ENCODE data around the gene RP9. TPM values are rescaled to one million over a fixed set of nuclear protein-coding genes. Genes with fewer than 3 reads are reported as not detected.

Gene RP9
- total RNA-seq, 4 donors from 2014 or later, result 7.3 to 25.6 (median 13.7) TPM

- Histone ChIP-seq H3K27me3 (no peaks in the 10 kb centered on the region), H3K36me3 (no peaks in the 10 kb centered on the region), H3K9me3 (no peaks in the 10 kb centered on the region), H3K4me1 (peaks cover 0 to 9% (median 6%) of the 10 kb centered on the region in 4 donors), H3K27ac (peak overlapping the region in 1 of 4 donors; percentile 2), H3K4me3 (no peak overlapping the region)
- TF ChIP-seq CTCF (IDR thresholded peaks at IDR 0.05), result no peak
- TF ChIP-seq POLR2A (IDR thresholded peaks at IDR 0.05), result no peak
- DNase-seq, result no peak
These were observed 54.8 kb downstream of the RP9 start for GRCh38 chr7:33054261-33054964.

GRCh38 chr7:33053721-33054120, 55.5 kb downstream of the RP9 start:
- TF ChIP-seq POLR2A (IDR thresholded peaks at IDR 0.05) (no peak), CTCF (IDR thresholded peaks at IDR 0.05) (no peak)
- Histone ChIP-seq H3K27ac (peak overlapping the region in 1 of 4 donors; percentile 2), H3K36me3 (no peaks in the 10 kb centered on the region), H3K27me3 (no peaks in the 10 kb centered on the region), H3K4me3 (no peak overlapping the region), H3K4me1 (peaks cover 0 to 9% (median 6%) of the 10 kb centered on the region in 4 donors), H3K9me3 (no peaks in the 10 kb centered on the region)
- DNase-seq, result no peak

- no peaks in the 10 kb centered on the region for H3K27me3 ChIP-seq
- H3K9me3 ChIP-seq, result no peaks in the 10 kb centered on the region
- TF ChIP-seq POLR2A (IDR thresholded peaks at IDR 0.05) (no peak), CTCF (IDR thresholded peaks at IDR 0.05) (peak; percentile 22 to 87 (median 72))
- no peaks in the 10 kb centered on the region for H3K36me3 ChIP-seq
- peaks cover 0 to 9% (median 6%) of the 10 kb centered on the region in 4 donors for H3K4me1 ChIP-seq
- peak overlapping the region in 3 of 4 donors; percentile 33 to 53 (median 38) for H3K27ac ChIP-seq
- H3K4me3 ChIP-seq, result no peak overlapping the region
- no peak for DNase-seq
These were observed 58.5 kb downstream of the RP9 start for GRCh38 chr7:33050535-33051318.

GRCh38 chr7:33048704-33049103, 60.5 kb downstream of the RP9 start:
- no peak for TF ChIP-seq CTCF (IDR thresholded peaks at IDR 0.05)
- no peak for TF ChIP-seq POLR2A (IDR thresholded peaks at IDR 0.05)
- H3K9me3 ChIP-seq, result no peaks in the 10 kb centered on the region
- no peaks in the 10 kb centered on the region for H3K27me3 ChIP-seq
- DNase-seq, result no peak
- H3K4me1 ChIP-seq, result peaks cover 0 to 20% (median 6%) of the 10 kb centered on the region in 4 donors
- no peaks in the 10 kb centered on the region for H3K36me3 ChIP-seq
- no peak overlapping the region for H3K4me3 ChIP-seq
- H3K27ac ChIP-seq, result no peak overlapping the region

GRCh38 chr7:33048257-33048656, 60.9 kb downstream of the RP9 start:
- TF ChIP-seq POLR2A (IDR thresholded peaks at IDR 0.05) (no peak), CTCF (IDR thresholded peaks at IDR 0.05) (no peak)
- Histone ChIP-seq H3K36me3 (no peaks in the 10 kb centered on the region), H3K27me3 (no peaks in the 10 kb centered on the region), H3K9me3 (no peaks in the 10 kb centered on the region), H3K4me3 (no peak overlapping the region), H3K27ac (no peak overlapping the region), H3K4me1 (peaks cover 0 to 24% (median 6%) of the 10 kb centered on the region in 4 donors)
- no peak for DNase-seq

All from Peyer's patch (tissue), 4 donors.